GM19395 (cell line): Measurements from ENCODE around the gene DPH1.

ENCODE experiments used
- ATAC-seq: cut with Tn5 transposase; IDR thresholded peaks from one replicate; pipeline ENCODE4 v1.9.1; 2021; ENCODE audit warnings: mild to moderate bottlenecking, moderate library complexity; ENCODE audit not compliant: unreplicated experiment

Gene DPH1

DNA sequence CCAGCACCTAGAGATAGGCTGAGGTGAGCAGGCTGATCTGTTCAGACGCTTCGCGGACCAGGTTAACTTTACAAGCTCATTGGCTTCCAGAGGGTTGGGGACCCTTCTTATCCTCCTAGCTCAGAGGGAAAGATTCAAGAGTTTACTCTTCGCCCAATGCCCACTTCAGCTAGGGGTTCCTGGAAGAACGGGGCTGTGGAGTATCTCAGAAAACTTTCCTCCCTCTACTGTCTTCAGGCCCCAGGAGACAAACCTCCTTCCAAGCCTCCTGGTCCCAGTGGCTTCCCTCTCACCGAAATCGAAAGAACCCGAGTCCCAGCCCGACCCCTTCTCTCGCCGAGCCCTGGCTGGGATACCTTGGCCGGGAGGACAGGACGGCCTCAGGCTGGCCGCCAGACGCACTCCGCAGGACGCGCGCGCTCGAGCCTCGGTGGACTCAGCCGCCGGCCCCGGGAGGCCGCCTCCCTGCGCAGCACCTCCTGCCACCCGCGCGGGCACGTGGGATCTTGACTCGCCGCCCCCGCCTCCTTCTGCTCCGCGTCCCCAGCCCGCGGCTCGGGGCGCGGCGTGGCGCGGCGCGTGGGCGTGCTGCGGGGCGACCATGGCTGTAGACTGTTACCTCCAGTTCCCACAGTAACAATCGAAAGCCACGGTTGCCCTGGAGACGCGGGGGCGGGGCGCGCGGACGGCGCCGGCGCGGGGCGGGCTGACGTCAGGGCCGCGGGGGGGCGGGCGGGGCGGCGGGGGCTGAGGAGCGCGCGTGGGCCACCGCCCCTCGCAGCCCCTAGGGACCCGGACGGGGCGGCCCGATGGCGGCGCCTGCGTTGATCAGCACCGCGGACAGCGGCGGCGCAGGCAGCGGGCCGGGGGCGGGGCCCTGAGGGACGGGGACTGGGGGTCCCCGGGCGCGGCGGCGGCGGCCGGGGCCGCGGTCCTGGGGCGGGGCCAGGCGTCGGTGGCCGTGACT, 19.7 kb downstream of the DPH1 start:
- ATAC-seq = peak; percentile 41

- ATAC-seq = no peak
Measured at GRCh38 chr17:2050300-2051060, 20.5 kb downstream of the DPH1 start.

GRCh38 chr17:2051061-2051932, 21.3 kb downstream of the DPH1 start:
- no peak for ATAC-seq

GRCh38 chr17:2051933-2052559, 22.1 kb downstream of the DPH1 start:
- ATAC-seq = no peak

DNA sequence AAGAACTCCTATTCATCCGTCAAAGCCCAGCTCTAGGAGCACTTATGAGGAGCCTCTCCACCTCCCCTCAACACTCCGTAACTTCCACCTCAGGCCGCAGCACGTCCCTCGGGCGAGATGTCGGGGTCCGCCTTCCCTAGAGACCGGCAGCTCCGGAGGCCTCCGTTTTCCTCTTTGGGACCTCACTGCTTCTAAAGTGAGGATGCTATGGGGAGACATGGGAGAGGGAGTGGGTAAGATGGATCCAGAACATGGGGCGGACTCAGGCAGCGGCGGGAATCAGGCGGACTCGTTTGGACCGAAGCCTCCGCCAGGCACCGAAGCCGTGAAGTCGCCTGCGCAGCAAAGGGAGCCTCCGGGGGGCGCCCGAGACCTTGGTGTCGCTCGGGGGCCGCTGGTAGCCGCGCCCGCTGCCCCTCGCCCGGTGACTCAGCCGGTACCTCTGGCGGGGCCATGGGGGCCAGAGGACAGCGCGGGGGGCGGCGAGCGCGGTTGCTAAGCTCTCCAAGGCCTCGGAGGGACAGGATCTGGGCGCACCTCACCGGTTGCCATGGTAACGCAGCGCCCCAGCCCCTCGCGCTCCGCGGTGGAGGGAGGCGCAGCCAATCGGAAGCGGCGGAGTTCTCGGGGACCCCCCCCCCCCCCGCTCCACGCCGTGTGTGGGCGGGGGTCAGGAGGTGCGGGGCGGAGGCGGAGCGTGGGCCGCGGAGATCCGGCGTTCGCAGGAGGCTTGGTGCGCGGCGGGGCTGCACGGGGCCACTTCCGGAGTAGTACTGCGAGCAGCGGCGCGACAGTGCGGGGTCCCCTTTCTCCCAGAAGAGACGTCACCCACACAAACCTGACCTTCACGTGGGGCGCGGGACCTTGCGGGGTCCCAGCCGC, 23.7 kb downstream of the DPH1 start:
- ATAC-seq = no peak

DNA sequence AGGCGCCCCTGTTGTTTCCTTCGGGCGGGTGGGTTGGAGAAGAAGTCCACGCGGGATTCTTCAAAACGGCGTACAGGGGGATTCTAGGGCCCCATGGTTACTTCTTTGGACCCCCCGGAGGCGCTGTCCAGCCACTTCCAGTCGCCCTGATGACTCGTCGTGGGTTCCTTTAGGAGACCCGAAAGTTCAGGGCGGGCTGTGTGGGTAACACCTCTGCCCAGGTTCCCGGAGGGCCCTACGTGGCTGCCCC, 24.2 kb downstream of the DPH1 start:
- no peak for ATAC-seq

DNA sequence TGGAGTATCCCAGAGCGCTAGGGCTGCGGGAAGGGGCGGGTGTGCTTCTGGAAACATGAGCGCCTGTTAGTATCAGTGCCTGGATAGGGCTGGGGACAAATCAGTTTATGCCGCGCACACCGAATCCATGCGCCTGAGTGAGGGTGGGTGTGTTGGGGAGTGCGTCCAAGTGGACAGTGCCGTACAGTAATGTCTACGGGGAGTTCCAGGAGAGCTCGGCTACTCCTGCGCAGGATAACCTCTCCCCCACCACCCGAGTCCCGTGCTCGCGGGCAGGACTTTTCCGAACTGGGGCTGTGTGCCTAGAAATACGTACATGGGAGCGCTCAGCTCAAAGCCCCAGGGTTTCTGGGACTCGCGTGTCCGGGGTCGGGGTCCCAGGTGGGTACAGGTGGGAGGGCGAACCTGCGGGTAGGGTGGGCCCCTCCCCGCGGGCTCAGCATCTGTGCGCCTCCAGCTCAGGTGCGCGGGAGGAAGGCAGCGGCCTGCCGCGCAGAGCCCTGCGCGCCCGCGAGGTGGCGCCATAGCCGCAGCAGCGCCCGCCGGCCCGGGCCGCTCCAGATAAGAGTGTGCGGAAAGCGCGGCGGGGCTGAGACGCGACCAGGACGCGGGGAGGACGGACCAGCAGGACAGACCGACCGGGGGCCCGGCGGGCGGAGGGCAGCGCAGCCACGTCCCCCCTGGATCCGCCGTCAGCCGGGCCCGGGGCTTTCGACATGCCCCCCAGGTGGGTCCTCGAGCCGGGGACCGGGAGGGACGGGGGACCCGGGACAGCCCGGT, 24.7 kb downstream of the DPH1 start, which contains the start of gene HIC1:
TSS of gene HIC1 (plus strand) at position 592 of the 780 bp plus-strand sequence. CDS start 1,588 bp downstream, outside the sequence.
- ATAC-seq = no peak

DNA sequence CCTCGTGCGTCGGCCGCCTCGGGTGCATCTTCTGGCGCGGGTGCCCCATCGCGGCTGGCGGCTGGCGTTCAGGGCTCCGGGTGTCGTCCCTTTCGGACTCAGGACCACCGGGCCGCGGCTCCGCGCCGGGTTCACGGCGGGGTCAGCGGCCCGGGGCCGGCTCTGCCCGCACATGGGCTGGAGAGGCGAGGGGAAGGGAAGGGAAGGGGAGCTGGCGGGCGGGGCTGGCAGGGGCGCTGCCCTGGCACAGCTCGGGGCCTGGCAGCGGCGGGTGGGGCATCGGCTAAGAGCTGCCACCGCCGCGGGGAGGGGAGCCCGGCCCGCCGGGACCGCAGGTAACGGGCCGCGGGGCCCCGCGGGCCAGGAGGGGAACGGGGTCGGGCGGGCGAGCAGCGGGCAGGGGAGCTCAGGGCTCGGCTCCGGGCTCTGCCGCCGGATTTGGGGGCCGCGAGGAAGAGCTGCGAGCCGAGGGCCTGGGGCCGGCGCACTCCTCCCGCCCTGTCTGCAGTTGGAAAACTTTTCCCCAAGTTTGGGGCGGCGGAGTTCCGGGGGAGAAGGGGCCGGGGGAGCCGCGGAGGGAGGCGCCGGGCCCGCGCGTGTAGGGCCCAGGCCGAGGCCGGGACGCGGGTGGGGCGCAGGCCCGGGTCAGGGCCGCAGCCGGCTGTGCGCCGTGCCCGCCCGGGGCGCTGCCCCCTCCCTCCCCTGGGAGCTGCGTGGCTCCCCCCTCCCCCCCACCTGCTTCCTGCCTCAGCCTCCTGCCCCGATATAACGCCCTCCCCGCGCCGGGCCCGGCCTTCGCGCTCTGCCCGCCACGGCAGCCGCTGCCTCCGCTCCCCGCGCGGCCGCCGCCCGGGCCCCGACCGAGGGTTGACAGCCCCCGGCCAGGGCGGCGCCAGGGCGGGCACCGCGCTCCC, 25.6 kb downstream of the DPH1 start:
- no peak for ATAC-seq

GRCh38 chr17:2056206-2057174, 26.5 kb downstream of the DPH1 start:
- no peak for ATAC-seq

GRCh38 chr17:2057175-2057759, 27.3 kb downstream of the DPH1 start:
- ATAC-seq = no peak

GRCh38 chr17:2057760-2058585, 28.0 kb downstream of the DPH1 start:
- ATAC-seq = no peak

DNA sequence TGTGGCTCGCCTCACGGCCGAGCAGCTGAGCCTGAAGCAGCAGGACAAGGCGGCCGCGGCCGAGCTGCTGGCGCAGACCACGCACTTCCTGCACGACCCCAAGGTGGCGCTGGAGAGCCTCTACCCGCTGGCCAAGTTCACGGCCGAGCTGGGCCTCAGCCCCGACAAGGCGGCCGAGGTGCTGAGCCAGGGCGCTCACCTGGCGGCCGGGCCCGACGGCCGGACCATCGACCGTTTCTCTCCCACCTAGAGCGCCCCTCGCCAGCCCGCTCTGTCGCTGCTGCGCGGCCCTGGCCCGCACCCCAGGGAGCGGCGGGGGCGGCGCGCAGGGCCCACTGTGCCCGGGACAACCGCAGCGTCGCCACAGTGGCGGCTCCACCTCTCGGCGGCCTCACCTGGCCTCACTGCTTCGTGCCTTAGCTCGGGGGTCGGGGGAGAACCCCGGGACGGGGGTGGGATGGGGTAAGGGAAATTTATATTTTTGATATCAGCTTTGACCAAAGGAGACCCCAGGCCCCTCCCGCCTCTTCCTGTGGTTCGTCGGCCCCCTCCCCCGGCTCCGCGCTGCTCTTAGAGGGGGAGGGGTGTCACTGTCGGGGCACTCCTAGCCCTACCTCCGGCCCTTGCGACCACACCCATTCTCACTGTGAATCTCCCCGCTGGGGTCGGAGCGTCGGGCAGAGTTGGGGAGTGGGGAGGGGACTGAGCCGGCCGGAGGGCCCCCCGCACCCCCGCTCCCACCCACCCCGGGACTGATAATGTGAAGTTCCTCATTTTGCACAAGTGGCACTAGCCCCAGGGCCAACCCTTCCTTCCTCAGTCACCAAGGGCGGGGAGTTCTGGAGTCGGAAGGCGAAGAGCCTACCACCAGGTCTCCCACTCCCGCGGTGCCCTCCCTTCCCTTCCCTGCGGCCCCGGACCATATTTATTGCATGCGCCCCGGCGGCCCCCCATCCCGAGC, 28.9 kb downstream of the DPH1 start:
- ATAC-seq = no peak

DNA sequence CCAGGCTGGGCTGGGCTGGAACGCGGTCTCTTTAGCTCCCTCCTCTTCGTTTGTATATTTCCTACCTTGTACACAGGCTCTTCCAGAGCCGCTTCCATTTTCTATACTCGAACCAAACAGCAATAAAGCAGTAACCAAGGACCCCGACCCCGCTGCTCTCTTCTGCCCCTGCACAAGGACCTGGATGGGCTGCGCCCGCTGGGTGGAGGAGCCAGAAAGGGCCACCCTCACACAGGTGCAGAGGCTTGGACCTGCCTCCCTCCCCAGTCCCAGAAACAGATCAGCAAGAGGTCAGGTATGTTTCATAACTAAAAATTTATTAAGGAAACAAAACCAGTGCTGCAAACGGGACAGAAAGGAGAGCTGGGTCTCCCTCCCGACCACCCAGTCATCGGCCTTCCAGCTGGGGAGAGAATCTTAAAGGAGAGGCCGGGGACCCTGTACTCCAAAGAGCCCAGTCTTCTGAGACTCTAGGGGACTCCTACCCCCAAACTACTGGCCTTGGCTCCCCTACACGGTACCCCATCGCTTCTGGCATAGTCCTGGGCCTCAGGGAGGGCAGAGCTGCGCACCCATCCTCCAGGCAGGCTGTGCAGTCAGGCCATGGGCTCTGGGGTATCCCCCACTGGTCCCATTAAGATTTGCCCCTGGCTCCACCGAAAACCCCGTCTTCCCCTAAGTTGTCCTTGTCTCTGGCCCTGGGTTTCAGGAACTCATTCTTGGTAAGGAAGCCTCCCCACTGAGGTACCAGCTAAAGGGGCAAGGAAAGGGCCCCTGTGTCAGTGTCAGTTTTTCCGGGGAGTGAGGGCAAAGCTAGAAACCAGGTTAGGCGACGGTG, 29.8 kb downstream of the DPH1 start:
- ATAC-seq = no peak

DNA sequence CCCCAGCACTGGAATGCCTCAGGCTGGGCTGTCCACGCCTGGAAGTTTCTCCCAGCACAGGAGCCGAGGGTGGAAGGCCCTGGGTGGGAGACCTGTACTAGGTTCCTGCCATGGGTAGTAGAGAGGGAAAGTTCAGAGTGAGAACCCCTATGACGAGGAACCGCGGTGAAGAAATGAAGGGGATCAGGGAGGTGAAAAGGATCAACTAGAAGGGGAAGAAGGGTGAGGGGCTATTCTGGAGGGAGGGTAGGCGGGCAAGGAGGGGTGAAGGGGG, 30.4 kb downstream of the DPH1 start:
- ATAC-seq = no peak
